ENCODE results near the gene AP1S3.

DNA sequence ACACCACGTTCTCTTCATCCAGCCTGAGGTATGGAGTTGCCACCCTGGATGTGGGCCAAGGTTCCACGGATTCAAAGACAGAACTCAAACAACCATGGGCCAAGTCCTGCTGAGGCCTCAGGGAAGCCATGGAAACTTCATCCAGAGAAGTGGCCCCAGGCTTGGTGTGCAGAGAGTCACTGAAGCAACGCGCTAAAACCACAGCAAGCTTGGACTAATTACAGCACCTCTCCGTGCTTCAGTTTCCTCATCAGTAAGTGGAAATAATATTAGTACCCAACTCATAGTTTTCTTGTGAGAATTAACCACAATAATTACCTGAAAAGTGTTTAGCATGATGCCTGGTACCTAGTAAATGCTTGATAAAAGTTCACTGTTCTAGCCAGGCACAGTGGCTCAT, 19.2 kb upstream of the AP1S3 start:
- no peak for TF ChIP-seq POLR2A (IDR thresholded peaks at IDR 0.05)
- TF ChIP-seq, protein P1, sequence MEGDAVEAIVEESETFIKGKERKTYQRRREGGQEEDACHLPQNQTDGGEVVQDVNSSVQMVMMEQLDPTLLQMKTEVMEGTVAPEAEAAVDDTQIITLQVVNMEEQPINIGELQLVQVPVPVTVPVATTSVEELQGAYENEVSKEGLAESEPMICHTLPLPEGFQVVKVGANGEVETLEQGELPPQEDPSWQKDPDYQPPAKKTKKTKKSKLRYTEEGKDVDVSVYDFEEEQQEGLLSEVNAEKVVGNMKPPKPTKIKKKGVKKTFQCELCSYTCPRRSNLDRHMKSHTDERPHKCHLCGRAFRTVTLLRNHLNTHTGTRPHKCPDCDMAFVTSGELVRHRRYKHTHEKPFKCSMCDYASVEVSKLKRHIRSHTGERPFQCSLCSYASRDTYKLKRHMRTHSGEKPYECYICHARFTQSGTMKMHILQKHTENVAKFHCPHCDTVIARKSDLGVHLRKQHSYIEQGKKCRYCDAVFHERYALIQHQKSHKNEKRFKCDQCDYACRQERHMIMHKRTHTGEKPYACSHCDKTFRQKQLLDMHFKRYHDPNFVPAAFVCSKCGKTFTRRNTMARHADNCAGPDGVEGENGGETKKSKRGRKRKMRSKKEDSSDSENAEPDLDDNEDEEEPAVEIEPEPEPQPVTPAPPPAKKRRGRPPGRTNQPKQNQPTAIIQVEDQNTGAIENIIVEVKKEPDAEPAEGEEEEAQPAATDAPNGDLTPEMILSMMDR (IDR thresholded peaks at IDR 0.05), result no peak

Data from lower leg skin (tissue), 3 donors.